Measurements from ENCODE around the gene HDC. TPM values are rescaled to one million over a fixed set of nuclear protein-coding genes. Genes with fewer than 3 reads are reported as not detected.
A peak's percentile ranks its signal among the peaks of the same experiment; 100 is the strongest.

Gene HDC, protein sequence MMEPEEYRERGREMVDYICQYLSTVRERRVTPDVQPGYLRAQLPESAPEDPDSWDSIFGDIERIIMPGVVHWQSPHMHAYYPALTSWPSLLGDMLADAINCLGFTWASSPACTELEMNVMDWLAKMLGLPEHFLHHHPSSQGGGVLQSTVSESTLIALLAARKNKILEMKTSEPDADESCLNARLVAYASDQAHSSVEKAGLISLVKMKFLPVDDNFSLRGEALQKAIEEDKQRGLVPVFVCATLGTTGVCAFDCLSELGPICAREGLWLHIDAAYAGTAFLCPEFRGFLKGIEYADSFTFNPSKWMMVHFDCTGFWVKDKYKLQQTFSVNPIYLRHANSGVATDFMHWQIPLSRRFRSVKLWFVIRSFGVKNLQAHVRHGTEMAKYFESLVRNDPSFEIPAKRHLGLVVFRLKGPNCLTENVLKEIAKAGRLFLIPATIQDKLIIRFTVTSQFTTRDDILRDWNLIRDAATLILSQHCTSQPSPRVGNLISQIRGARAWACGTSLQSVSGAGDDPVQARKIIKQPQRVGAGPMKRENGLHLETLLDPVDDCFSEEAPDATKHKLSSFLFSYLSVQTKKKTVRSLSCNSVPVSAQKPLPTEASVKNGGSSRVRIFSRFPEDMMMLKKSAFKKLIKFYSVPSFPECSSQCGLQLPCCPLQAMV
- 0.32 TPM for total RNA-seq

- ATAC-seq: no peak
Observed at GRCh38 chr15:50265620-50266019, at the start of gene HDC. TSS of gene HDC (minus strand) at chr15:50265726. CDS start at chr15:50265623, 103 bp downstream.

- no peak for ATAC-seq
Observed at GRCh38 chr15:50312636-50313035, 47.1 kb upstream of the HDC start.

GRCh38 chr15:50307799-50308198 lies 42.3 kb upstream of the HDC start:
- no peak for ATAC-seq

DNA sequence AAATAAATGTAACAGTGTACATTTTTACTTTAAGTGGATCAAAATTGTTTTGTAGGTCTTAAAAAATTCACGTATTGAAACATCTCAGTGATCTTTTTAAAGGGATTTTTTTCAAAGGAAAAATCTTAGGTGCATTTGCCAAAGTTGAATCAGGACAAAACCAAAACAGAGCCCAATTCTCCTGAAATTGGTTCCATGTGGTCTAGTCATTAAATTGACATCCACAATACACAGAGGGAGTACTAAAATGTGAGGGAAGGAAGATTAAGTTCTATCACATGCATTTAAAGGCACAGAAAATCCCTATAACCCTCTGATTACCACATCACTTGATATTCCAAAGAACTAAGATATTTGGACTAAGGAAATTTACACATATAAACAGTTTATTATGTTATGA lies 39.3 kb upstream of the HDC start:
- no peak for ATAC-seq

DNA sequence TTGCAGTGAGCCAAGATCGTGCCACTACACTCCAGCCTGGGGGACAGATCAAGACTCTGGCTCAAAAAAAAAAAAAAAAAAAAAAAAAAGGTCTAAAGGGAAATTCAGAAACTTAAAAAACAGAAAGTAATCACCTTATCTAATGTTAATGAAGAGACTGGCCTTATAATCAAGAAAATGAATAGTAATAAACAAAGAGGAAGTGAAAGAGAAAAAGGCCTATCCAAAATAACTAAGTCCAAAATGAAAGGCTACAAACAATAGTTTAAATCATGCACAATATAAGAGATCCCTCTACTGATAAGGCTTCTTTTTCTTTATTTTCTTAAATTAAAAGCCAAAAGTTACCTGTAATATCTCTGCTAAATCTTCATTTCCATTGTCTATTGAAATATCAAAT lies 37.1 kb upstream of the HDC start:
- no peak for ATAC-seq

DNA sequence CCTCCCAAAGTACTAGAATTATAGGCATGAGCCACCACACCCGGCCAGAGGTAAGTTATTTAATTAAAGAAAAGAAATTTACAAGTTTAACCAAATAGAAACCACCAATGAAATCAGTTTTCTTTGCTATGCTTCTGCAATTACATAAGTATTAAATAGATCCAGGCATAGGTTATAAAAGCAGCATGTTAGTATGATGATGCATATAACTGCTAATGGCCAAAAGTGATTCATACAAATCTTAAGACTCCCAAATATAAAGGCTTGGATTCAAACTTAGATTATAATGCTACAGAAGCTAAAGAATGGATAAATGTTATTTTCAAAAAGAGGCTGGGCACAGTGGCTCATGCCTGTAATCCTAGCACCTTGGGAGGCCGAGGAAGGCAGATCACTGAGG lies 32.8 kb upstream of the HDC start:
- ATAC-seq: no peak

DNA sequence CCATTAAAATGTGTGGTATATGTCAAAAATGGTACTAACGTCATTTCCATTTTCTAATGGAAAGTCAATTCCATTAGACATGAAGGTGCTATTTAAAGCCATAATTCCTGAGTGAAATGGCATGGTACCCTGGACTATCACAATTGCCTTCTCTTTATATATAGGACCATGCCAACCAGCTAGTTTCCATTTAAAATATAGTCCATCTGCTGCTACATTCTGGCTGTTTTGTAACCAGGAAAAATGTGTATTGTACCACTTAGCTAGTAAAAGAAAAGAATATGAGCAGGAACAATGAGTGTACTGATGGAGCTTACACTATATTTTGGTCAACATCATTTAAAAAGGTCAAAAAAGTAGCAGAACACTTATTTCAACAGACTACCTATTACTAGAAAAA lies 30.4 kb upstream of the HDC start:
- ATAC-seq: no peak

DNA sequence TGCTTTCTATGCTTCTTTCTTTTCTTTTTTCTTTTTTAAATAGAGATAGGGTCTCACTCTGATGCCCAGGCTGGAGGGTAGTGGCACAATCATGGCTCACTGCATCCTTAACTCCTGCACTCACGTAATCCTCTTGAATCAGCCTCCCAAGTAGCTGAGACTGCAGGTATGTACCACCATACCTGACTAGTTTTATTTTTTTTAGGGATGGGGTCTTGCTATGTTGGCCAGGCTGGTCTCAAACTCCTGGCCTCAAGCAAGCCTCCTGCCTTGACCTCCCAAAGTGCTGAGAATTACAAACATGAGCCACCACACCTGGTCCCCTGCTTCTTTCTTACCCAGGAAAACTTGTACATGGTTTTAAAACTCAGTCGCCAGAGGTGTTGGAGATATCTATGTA lies 24.2 kb upstream of the HDC start:
- ATAC-seq: no peak

DNA sequence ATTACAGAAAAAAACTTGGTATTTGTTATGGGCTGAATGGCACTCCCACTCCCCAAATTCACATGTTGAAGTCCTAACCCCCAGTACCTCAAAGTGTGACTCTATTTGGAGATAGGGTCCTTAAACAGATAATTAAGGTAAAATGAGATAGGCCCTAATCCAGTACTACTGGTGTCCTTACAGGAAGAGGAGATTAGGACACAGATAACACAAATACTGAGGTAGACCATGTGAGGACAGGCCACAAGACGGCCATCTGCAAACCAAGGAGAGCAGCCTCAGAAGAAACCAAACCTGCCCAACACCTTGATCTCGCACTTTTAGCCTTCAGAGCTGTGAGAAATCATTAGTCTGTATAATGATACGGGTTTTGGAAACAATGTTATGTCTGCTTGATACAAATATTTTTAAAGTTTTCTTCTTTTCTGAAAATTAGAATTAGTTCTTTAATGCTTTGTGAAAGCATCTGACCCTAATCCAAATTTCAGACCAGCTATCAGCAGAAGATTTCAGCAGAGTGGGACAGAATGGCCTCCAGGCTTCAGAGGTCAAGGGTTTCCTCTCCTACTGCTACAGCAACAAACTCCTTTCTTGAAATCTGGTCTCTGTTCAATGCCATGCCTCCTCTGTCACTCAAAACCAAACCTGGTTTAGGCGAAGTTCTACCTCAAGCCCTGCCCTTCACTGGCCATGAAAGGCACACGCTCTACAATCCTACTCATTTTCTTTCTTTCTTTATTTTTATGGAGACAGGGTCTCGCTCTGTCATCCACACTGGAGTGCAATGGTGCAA lies 22.0 kb upstream of the HDC start:
- no peak for ATAC-seq

DNA sequence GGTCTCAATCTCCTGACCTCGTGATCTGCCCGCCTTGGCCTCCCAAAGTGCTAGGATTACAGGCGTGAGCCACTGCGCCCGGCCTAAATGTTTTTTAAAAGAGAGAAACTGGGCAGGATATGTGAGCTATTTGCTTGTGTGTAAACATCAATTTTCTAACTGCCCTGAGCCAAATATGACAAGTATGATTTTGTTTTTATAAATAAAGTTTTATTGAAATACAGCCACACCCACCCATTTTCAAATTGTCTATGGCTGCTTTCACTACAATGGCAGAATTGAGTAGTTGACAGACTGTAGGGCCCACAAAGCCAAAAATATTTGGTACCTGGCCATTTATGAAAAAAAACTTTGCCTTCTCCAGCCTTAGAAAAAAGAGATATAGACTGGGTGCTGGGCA lies 15.9 kb upstream of the HDC start:
- no peak for ATAC-seq

GRCh38 chr15:50280271-50280670 lies 14.7 kb upstream of the HDC start:
- peak; percentile 57 for ATAC-seq

- no peak for ATAC-seq
Observed at GRCh38 chr15:50278496-50278895, 13.0 kb upstream of the HDC start.

- ATAC-seq: no peak
Observed at GRCh38 chr15:50277370-50277769, 11.8 kb upstream of the HDC start.

- ATAC-seq: no peak
Observed at GRCh38 chr15:50275908-50276307, 10.4 kb upstream of the HDC start.

- ATAC-seq: no peak
Observed at GRCh38 chr15:50275091-50275490, 9.6 kb upstream of the HDC start.

GRCh38 chr15:50267577-50267976 lies 2.1 kb upstream of the HDC start:
- ATAC-seq: no peak

GRCh38 chr15:50262533-50262932 lies 3.0 kb downstream of the HDC start:
- no peak for ATAC-seq

GRCh38 chr15:50261981-50262380 lies 3.5 kb downstream of the HDC start:
- no peak for ATAC-seq

GRCh38 chr15:50260969-50261496 lies 4.5 kb downstream of the HDC start:
- ATAC-seq: no peak

GRCh38 chr15:50259276-50259675 lies 6.2 kb downstream of the HDC start:
- ATAC-seq: no peak

DNA sequence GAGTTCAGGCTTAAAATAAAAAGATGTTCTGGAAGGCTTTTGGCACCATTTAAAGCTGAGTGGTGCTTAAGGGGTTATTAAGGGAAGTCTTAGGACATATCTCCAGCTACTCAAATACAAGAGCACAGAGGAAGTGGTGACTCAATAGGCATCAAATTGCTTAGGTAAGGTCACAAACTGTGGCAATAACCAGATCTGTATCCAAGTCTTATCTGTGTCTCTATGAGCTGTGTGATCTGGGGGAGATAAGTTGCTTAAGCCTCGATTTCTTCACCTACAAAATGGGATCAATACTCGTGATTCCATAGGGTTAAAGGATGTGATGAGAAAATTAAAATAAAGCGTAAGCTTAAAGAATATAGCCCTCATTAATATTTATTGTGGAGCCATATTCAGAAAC lies 7.6 kb downstream of the HDC start:
- ATAC-seq: no peak

DNA sequence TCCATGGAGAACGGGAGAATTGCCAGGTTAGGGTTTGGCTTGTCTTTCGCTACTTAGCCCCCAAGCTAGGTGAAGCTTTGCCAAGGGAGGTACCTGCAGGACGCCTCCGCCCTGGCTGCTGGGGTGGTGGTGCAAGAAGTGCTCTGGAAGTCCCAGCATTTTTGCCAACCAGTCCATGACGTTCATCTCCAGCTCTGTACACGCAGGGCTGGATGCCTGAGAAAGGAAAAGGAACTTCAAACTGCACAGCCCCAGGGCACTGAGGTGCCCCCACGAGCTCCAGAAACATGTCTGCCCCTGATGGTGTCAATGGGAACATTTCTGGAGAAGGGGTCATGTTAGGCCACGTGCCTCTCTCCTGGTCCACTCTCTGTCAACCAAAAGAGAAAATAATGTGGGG lies 8.2 kb downstream of the HDC start:
- peak; percentile 41 for ATAC-seq
